A673 (cell line): Measurements from ENCODE around the gene KCNQ2. TPM values are rescaled to one million over a fixed set of nuclear protein-coding genes. Genes with fewer than 3 reads are reported as not detected.
A peak's percentile ranks its signal among the peaks of the same experiment; 100 is the strongest.

ENCODE experiments used
- BruUV-seq: library from RNA; stranded (reverse); fragments of 400-500 nt; replicated peaks from 2 replicates; lab custom pipeline; 2021; lab: Mats Ljungman, UMichigan
- CTCF ChIA-PET: fragments of 300-600 bp; sonication (Branson Sonifier 250); formaldehyde crosslinking; loops from one replicate; lab custom pipeline; 2022; ENCODE audit warnings: antibody characterized with exemption; lab: Charles Lee
- POLR2A ChIA-PET: fragments of 300-600 bp; sonication (Branson Sonifier 250); formaldehyde crosslinking; loops from one replicate; lab custom pipeline; 2022; ENCODE audit warnings: antibody characterized with exemption; ENCODE audit not compliant: low non-redundant PET; lab: Charles Lee
- DNase-seq: peaks from one replicate; pipeline ENCODE4 v3.0.0-alpha.2; 2015; ENCODE audit warnings: low spot score
- H3K27ac ChIP-seq: fragments of 200-600 bp; sonication (generic); 2 replicates; pipeline ENCODE4 v1.5.1; 2016; ENCODE audit warnings: mixed run types, low read depth, mild to moderate bottlenecking, mixed read lengths, antibody characterized with exemption, low read length; ENCODE audit not compliant: poor library complexity, severe bottlenecking
- H3K27me3 ChIP-seq: fragments of 200-600 bp; sonication (generic); replicated peaks from 2 replicates; pipeline ENCODE4 v1.6.1; 2017; ENCODE audit warnings: mixed run types, low read depth, mild to moderate bottlenecking, mixed read lengths, antibody characterized with exemption, low read length; ENCODE audit not compliant: insufficient read depth, poor library complexity
- H3K36me3 ChIP-seq: fragments of 200-600 bp; sonication (generic); 2 replicates; pipeline ENCODE4 v1.6.1; 2016; ENCODE audit warnings: mixed run types, mild to moderate bottlenecking, mixed read lengths, antibody characterized with exemption, low read length; ENCODE audit not compliant: insufficient read depth, poor library complexity, severe bottlenecking
- H3K4me1 ChIP-seq: fragments of 200-600 bp; sonication (generic); 2 replicates; pipeline ENCODE4 v1.6.1; 2017; ENCODE audit warnings: mixed run types, mild to moderate bottlenecking, mixed read lengths, antibody characterized with exemption, low read length; ENCODE audit not compliant: insufficient read depth, poor library complexity, severe bottlenecking
- H3K4me3 ChIP-seq: fragments of 200-600 bp; sonication (generic); 2 replicates; pipeline ENCODE4 v1.5.1; 2016; ENCODE audit warnings: low read depth, mixed run types, mild to moderate bottlenecking, mixed read lengths, low read length; ENCODE audit not compliant: poor library complexity, severe bottlenecking
- H3K9me3 ChIP-seq: fragments of 200-600 bp; sonication (generic); 2 replicates; pipeline ENCODE4 v1.6.1; 2016; ENCODE audit warnings: mixed run types, low read depth, mild to moderate bottlenecking, mixed read lengths, antibody characterized with exemption, low read length; ENCODE audit not compliant: poor library complexity, severe bottlenecking
- CTCF ChIP-seq: fragments of 300-800, 200-600 bp; sonication (generic); conservative IDR thresholded peaks from 2 replicates; pipeline ENCODE4 v1.5.1; 2017; ENCODE audit warnings: low read depth, mild to moderate bottlenecking, antibody characterized with exemption, low read length, moderate library complexity, mixed read lengths
- EZH2 ChIP-seq: fragments of 200-600 bp; sonication (generic); IDR thresholded peaks from 2 replicates; pipeline ENCODE4 v1.6.1; 2017; ENCODE audit warnings: borderline replicate concordance, low read depth, mild to moderate bottlenecking, mixed read lengths, antibody characterized with exemption, low read length; ENCODE audit not compliant: poor library complexity, severe bottlenecking
- intact Hi-C: fragments of 100-400 bp; cut with micrococcal nuclease; formaldehyde crosslinking; loops from one replicate; pipeline ENCODE4 v1.10.0; 2022; ENCODE audit not compliant: unreplicated experiment
- total RNA-seq: library from RNA; stranded (reverse); gene quantifications from 2 replicates; pipeline ENCODE4 v1.2.3, GENCODE V29; 2021

KCNQ2 gene
- total RNA-seq, 1 experiment from 2014 or later = 6.6 TPM

- Histone ChIP-seq H3K27ac (no peak overlapping the region), H3K36me3 (no peaks in the 10 kb centered on the region), H3K9me3 (no peaks in the 10 kb centered on the region), H3K4me1 (peaks cover 10% of the 10 kb centered on the region), H3K4me3 (peak overlapping the region; percentile 55), H3K27me3 (peaks cover 32% of the 10 kb centered on the region)
- DNase-seq = no peak
- ChIA-PET CTCF (no interaction called here), POLR2A (no interaction called here)
- intact Hi-C loops = no loop called here
- TF ChIP-seq CTCF (no peak), EZH2 (no peak)
- BruUV-seq = no TSS peak
Observed at GRCh38 chr20:63471002-63471716, 1.3 kb downstream of the KCNQ2 start.

DNA sequence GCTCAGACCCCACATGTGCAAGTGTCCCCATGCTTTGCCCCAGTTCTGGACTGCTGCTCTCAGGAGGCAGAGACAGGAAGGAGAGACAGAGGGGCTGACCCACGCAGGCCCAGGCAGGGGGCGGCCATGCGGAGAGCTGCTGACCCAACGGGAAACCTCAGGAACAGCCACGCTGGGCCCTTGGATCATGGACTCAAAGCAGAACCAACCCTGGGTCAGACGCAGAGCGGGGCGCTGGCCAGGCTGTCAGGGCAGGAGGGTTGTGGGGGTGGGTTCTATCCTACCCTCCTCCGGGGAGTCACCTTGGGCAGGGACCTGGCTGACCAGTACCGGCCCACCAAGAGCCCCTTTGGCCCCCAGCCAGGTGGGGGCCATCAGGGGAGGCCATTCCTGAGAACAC is 2.0 kb downstream of the KCNQ2 start:
- H3K27me3 ChIP-seq = peaks cover 29% of the 10 kb centered on the region
- H3K4me1 ChIP-seq = peaks cover 10% of the 10 kb centered on the region
- ChIA-PET POLR2A (no interaction called here), CTCF (interaction anchor here (0.7 kb wide), 1 partner anchor 798 kb away, joined by 3 read pairs; no protein-coding TSS in a partner anchor)
- no peak for DNase-seq
- TF ChIP-seq EZH2 (no peak), CTCF (no peak)
- H3K9me3 ChIP-seq = no peaks in the 10 kb centered on the region
- no TSS peak for BruUV-seq
- intact Hi-C loops = no loop called here
- no peak overlapping the region for H3K4me3 ChIP-seq
- H3K27ac ChIP-seq = no peak overlapping the region
- no peaks in the 10 kb centered on the region for H3K36me3 ChIP-seq

- Histone ChIP-seq H3K4me3 (no peak overlapping the region), H3K9me3 (no peaks in the 10 kb centered on the region), H3K4me1 (peaks cover 10% of the 10 kb centered on the region), H3K27me3 (peaks cover 22% of the 10 kb centered on the region), H3K36me3 (no peaks in the 10 kb centered on the region), H3K27ac (no peak overlapping the region)
- BruUV-seq = no TSS peak
- CTCF ChIA-PET = interaction anchor here (0.7 kb wide), 1 partner anchor 799 kb away, joined by 3 read pairs; no protein-coding TSS in a partner anchor
- intact Hi-C loops = no loop called here
- DNase-seq = no peak
- no peak for TF ChIP-seq CTCF
- no peak for TF ChIP-seq EZH2
- POLR2A ChIA-PET = no interaction called here
Observed at GRCh38 chr20:63469713-63470101, 2.7 kb downstream of the KCNQ2 start.
